Thyroid gland (tissue), 4 donors: ENCODE measurements around the gene PADI6.

Source experiments
- CTCF ChIP-seq, 6 experiments: fragments of 200-600 bp in 3 of 6; fragments of 450-650 bp in 3 of 6; sonication (generic) in 3 of 6; IDR thresholded peaks; one replicate each; pipeline ENCODE4 v1.5.1; 2016 to 2019; ENCODE audit warnings: antibody characterized with exemption in 6 of 6, mild to moderate bottlenecking in 2 of 6, inconsistent platforms in 1 of 6, moderate library complexity in 1 of 6
- POLR2A ChIP-seq, 2 donors: fragments of 450-650 bp; IDR thresholded peaks; one replicate each; pipeline ENCODE4 v1.6.1; 2017; ENCODE audit warnings: antibody characterized with exemption in 2 of 2, mild to moderate bottlenecking in 2 of 2, moderate library complexity in 1 of 2

GRCh38 chr1:17441993-17442357 is 70.0 kb downstream of the PADI6 start:
- TF ChIP-seq CTCF (IDR thresholded peaks at IDR 0.05) (no peak), POLR2A (IDR thresholded peaks at IDR 0.05) (no peak)
